ENCODE data around the gene SPPL3. TPM values are rescaled to one million over a fixed set of nuclear protein-coding genes. Genes with fewer than 3 reads are reported as not detected.

The SPPL3 gene
- total RNA-seq, 1 experiment from 2014 or later = 51.1 TPM

GRCh38 chr12:120887253-120888043 is 16.7 kb downstream of the SPPL3 start:
- intact Hi-C loops (cut with micrococcal nuclease; ENCODE audit: unreplicated experiment) = no loop called here
- H3K36me3 ChIP-seq (ENCODE audit: control insufficient read depth, insufficient read depth, low read length) = no peaks in the 10 kb centered on the region

DNA sequence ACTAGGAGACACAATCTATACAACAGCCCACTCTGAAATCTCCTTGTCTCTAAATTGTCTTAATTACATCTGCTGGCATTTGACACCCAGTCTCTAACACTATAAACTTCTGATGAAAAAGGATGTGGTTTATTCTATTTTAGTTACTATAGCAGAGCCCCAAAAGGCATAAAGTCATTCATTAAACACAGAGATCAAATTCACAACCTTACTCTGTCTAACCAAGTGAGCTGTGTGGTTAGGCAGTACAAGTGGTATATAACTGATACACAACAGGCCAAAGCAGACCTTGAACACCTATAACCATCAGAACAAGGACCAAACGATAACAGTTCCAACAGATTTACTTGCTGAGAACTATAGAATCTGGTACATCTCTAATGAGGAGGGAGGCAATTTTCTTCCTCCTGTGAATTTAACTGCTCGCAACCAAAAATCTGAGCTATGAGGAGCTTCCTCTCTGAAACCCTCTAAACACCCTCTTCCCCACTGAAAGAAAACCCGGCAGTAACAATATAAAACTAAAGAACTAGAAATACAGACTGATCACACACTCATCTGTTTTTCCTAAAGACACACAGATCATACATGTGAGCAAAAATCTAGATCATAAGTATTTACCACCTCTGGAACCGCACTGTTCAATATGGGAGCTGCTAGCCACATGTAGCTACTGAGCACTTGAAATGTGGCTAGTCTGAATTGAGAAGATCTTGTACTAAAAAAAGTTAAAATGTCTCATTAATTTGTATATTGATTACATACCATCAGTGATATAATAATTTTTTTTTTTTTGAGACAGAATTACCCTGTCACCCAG is 17.7 kb downstream of the SPPL3 start:
- H3K4me1 ChIP-seq (ENCODE audit: control insufficient read depth, insufficient read depth, low read length) = no peaks in the 10 kb centered on the region
- intact Hi-C loops (cut with micrococcal nuclease; ENCODE audit: unreplicated experiment) (no loop called here), in situ Hi-C loops (cut with HindIII; ENCODE audit: low pct_unique_long_range_greater_than_20kb, low sequenced_read_pairs) (no loop called here)
- ChIA-PET CTCF (interaction anchor here (0.9 kb wide), 1 partner anchor 286 kb away, joined by 5 read pairs; no protein-coding TSS in a partner anchor), POLR2A (interaction anchor here (0.7 kb wide), 1 partner anchor 10 kb away, joined by 3 read pairs; no protein-coding TSS in a partner anchor)
- H3K36me3 ChIP-seq (ENCODE audit: control insufficient read depth, insufficient read depth, low read length) = no peaks in the 10 kb centered on the region
- no TSS peak for BruUV-seq (replicated peaks)
- no peak overlapping the region for H3K4me3 ChIP-seq (ENCODE audit: low read depth in 2 of 2, low read length in 2 of 2)
- ATAC-seq = no peak; the same call in 1 of the 2 replicates
- DNase-seq (ENCODE audit: low read depth, low spot score) = no peak
- H3K27me3 ChIP-seq (ENCODE audit: control insufficient read depth, insufficient read depth, low read length) = no peaks in the 10 kb centered on the region
- no peak overlapping the region for H3K27ac ChIP-seq (ENCODE audit: low read length)
- TF ChIP-seq SIN3A (IDR thresholded peaks at IDR 0.05; ENCODE audit: borderline replicate concordance, insufficient read depth, low read depth, low read length) (no peak), POLR2AphosphoS5 (IDR thresholded peaks at IDR 0.05; ENCODE audit: low read depth, low read length) (no peak)
- H3K9me3 ChIP-seq (ENCODE audit: control insufficient read depth, insufficient read depth, low read depth, low read length) = no peaks in the 10 kb centered on the region

More at GRCh38 chr12:120887253-120888043, 16.7 kb downstream of the SPPL3 start:
- H3K9me3 ChIP-seq (ENCODE audit: control insufficient read depth, insufficient read depth, low read depth, low read length) = no peaks in the 10 kb centered on the region
- no TSS peak for BruUV-seq (replicated peaks)
- no peak for DNase-seq (ENCODE audit: low read depth, low spot score)
- no peak for TF ChIP-seq POLR2AphosphoS5 (IDR thresholded peaks at IDR 0.05; ENCODE audit: low read depth, low read length)
- in situ Hi-C loops (cut with HindIII; ENCODE audit: low pct_unique_long_range_greater_than_20kb, low sequenced_read_pairs) = no loop called here
- H3K4me3 ChIP-seq (ENCODE audit: low read depth in 2 of 2, low read length in 2 of 2) = no peak overlapping the region
- no peaks in the 10 kb centered on the region for H3K27me3 ChIP-seq (ENCODE audit: control insufficient read depth, insufficient read depth, low read length)
- H3K27ac ChIP-seq (ENCODE audit: low read length) = no peak overlapping the region
- CTCF ChIA-PET = no interaction called here
- ATAC-seq = no peak
- no peaks in the 10 kb centered on the region for H3K4me1 ChIP-seq (ENCODE audit: control insufficient read depth, insufficient read depth, low read length)
- POLR2A ChIA-PET = no interaction called here

- Histone ChIP-seq H3K4me3 (ENCODE audit: low read depth in 2 of 2, low read length in 2 of 2) (no peak overlapping the region), H3K4me1 (ENCODE audit: control insufficient read depth, insufficient read depth, low read length) (no peaks in the 10 kb centered on the region), H3K9me3 (ENCODE audit: control insufficient read depth, insufficient read depth, low read depth, low read length) (no peaks in the 10 kb centered on the region), H3K27ac (ENCODE audit: low read length) (no peak overlapping the region), H3K27me3 (ENCODE audit: control insufficient read depth, insufficient read depth, low read length) (no peaks in the 10 kb centered on the region), H3K36me3 (ENCODE audit: control insufficient read depth, insufficient read depth, low read length) (no peaks in the 10 kb centered on the region)
- in situ Hi-C loops (cut with HindIII; ENCODE audit: low pct_unique_long_range_greater_than_20kb, low sequenced_read_pairs) (no loop called here), intact Hi-C loops (cut with micrococcal nuclease; ENCODE audit: unreplicated experiment) (no loop called here)
- no peak for TF ChIP-seq CTCF (IDR thresholded peaks at IDR 0.05)
- ChIA-PET POLR2A (no interaction called here), CTCF (interaction anchor here (0.6 kb wide), 1 partner anchor 86 kb away, joined by 4 read pairs; no protein-coding TSS in a partner anchor)
- no peak for DNase-seq (ENCODE audit: low read depth, low spot score)
- no peak for ATAC-seq
- BruUV-seq (replicated peaks) = no TSS peak
Measured at GRCh38 chr12:120885521-120885920, 18.6 kb downstream of the SPPL3 start.

DNA sequence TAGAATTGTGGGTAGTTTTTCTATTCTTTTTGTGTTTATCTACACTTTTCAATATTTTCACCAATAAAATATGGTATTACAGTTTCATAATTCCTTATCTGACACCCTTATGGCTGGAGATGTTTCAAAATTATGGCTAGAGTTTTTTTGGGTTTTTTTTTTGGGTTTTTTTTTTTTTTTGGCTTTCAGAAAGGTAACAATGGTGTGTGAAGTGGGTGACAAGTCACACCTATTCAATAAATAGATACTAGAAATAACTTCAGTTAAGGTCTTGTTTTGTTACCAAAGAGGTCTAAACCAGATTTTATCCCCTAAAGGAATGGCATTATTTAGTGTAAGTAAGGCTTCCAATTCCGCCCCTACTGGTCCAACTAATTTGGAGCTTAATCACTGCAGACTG is 19.5 kb downstream of the SPPL3 start:
- Histone ChIP-seq H3K27me3 (ENCODE audit: control insufficient read depth, insufficient read depth, low read length) (no peaks in the 10 kb centered on the region), H3K4me3 (ENCODE audit: low read depth in 2 of 2, low read length in 2 of 2) (no peak overlapping the region), H3K4me1 (ENCODE audit: control insufficient read depth, insufficient read depth, low read length) (no peaks in the 10 kb centered on the region), H3K36me3 (ENCODE audit: control insufficient read depth, insufficient read depth, low read length) (no peaks in the 10 kb centered on the region), H3K9me3 (ENCODE audit: control insufficient read depth, insufficient read depth, low read depth, low read length) (no peaks in the 10 kb centered on the region), H3K27ac (ENCODE audit: low read length) (no peak overlapping the region)
- DNase-seq (ENCODE audit: low read depth, low spot score) (no peak), ATAC-seq (no peak)
- CTCF ChIA-PET = interaction anchor here (0.6 kb wide), 1 partner anchor 288 kb away, joined by 6 read pairs; no protein-coding TSS in a partner anchor
- intact Hi-C loops (cut with micrococcal nuclease; ENCODE audit: unreplicated experiment) = no loop called here
- POLR2A ChIA-PET = no interaction called here
- no TSS peak for BruUV-seq (replicated peaks)
- TF ChIP-seq POLR2AphosphoS5 (IDR thresholded peaks at IDR 0.05; ENCODE audit: low read depth, low read length) (no peak), TCF7L2 (IDR thresholded peaks at IDR 0.05; ENCODE audit: low read depth, low read length) (no peak), CTCF (IDR thresholded peaks at IDR 0.05) (no peak), SIN3A (IDR thresholded peaks at IDR 0.05; ENCODE audit: borderline replicate concordance, insufficient read depth, low read depth, low read length) (no peak)
- TF ChIP-seq, protein P1, sequence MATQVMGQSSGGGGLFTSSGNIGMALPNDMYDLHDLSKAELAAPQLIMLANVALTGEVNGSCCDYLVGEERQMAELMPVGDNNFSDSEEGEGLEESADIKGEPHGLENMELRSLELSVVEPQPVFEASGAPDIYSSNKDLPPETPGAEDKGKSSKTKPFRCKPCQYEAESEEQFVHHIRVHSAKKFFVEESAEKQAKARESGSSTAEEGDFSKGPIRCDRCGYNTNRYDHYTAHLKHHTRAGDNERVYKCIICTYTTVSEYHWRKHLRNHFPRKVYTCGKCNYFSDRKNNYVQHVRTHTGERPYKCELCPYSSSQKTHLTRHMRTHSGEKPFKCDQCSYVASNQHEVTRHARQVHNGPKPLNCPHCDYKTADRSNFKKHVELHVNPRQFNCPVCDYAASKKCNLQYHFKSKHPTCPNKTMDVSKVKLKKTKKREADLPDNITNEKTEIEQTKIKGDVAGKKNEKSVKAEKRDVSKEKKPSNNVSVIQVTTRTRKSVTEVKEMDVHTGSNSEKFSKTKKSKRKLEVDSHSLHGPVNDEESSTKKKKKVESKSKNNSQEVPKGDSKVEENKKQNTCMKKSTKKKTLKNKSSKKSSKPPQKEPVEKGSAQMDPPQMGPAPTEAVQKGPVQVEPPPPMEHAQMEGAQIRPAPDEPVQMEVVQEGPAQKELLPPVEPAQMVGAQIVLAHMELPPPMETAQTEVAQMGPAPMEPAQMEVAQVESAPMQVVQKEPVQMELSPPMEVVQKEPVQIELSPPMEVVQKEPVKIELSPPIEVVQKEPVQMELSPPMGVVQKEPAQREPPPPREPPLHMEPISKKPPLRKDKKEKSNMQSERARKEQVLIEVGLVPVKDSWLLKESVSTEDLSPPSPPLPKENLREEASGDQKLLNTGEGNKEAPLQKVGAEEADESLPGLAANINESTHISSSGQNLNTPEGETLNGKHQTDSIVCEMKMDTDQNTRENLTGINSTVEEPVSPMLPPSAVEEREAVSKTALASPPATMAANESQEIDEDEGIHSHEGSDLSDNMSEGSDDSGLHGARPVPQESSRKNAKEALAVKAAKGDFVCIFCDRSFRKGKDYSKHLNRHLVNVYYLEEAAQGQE (IDR thresholded peaks at IDR 0.05; ENCODE audit: insufficient read depth in 1 of 2, low read depth in 2 of 2, low read length in 1 of 2) = no peak
- in situ Hi-C loops (cut with HindIII; ENCODE audit: low pct_unique_long_range_greater_than_20kb, low sequenced_read_pairs) = no loop called here
